ENCODE results near the gene CDH4. TPM values are rescaled to one million over a fixed set of nuclear protein-coding genes. Genes with fewer than 3 reads are reported as not detected.

CDH4 gene
- total and polyA plus RNA-seq, 9 of the 15 experiments (the other 6 are each of a cell fraction or from before 2014, with no cell fraction given) = 0.04 TPM; not detected in 8

GRCh38 chr20:61832181-61832580 lies 580.1 kb downstream of the CDH4 start:
- no peak overlapping the region for H2AFZ ChIP-seq (ENCODE audit: low read depth, low read length)
- peaks cover 8 to 69% of the 10 kb centered on the region in 2 experiments; a peak in 4 of 5 replicates for H3K27me3 ChIP-seq (ENCODE audit: control insufficient read depth in 2 of 2, insufficient read depth in 2 of 2, low read length in 2 of 2)
- CTCF ChIA-PET (ENCODE audit: low intra/inter-chr PET ratio) = no interaction called here
- no peaks in the 10 kb centered on the region for H3K9me3 ChIP-seq (replicated peaks; ENCODE audit: control insufficient read depth, insufficient read depth, low read depth, low read length)
- FAIRE-seq = no peak
- TF ChIP-seq VEZF1 (CRISPR knock-in tag; IDR thresholded peaks at IDR 0.05) (no peak), ETV1 (tag; conservative IDR thresholded peaks at IDR 0.05; ENCODE audit: low read depth) (no peak), U2AF1 (optimal IDR thresholded peaks at IDR 0.05; ENCODE audit: low read depth, low read length) (no peak), DLX4 (CRISPR knock-in tag; IDR thresholded peaks at IDR 0.05) (no peak), COPS2 (conservative IDR thresholded peaks at IDR 0.05) (no peak), NCOR1 (IDR thresholded peaks at IDR 0.05) (no peak), ZNF766 (CRISPR knock-in tag; conservative IDR thresholded peaks at IDR 0.05) (no peak), ZBTB49 (CRISPR knock-in tag; IDR thresholded peaks at IDR 0.05; ENCODE audit: borderline replicate concordance) (no peak), FOXK1 (CRISPR knock-in tag; IDR thresholded peaks at IDR 0.05; ENCODE audit: borderline replicate concordance) (no peak), ZFP36 (IDR thresholded peaks at IDR 0.05; ENCODE audit: low read depth, low read length, partially characterized antibody) (no peak), SP1 (CRISPR knock-in tag; IDR thresholded peaks at IDR 0.05) (no peak), ZFP30 (CRISPR knock-in tag; IDR thresholded peaks at IDR 0.05; ENCODE audit: borderline replicate concordance) (no peak), KAT2B (IDR thresholded peaks at IDR 0.05; ENCODE audit: low read depth, low read length) (no peak), ZNF274 (IDR thresholded peaks at IDR 0.05; ENCODE audit: borderline replicate concordance, low read depth, low read length) (no peak), CAMTA2 (CRISPR knock-in tag; conservative IDR thresholded peaks at IDR 0.05) (no peak), ZNF511 (CRISPR knock-in tag; IDR thresholded peaks at IDR 0.05) (no peak), ZNF431 (CRISPR knock-in tag; IDR thresholded peaks at IDR 0.05) (no peak), SP2 (IDR thresholded peaks at IDR 0.05; ENCODE audit: extremely low read depth, low read depth, low read length, poor library complexity, severe bottlenecking) (no peak)
- no peak overlapping the region for H3K9ac ChIP-seq (ENCODE audit: insufficient read depth in 1 of 2, low read depth in 2 of 2, low read length in 2 of 2)
- POLR2A ChIA-PET = no interaction called here
- H3K27ac ChIP-seq (ENCODE audit: extremely low read depth, low read depth, low read length) = no peak overlapping the region
- H3K4me3 ChIP-seq = no peak overlapping the region
- no peak overlapping the region for H3K4me2 ChIP-seq (ENCODE audit: insufficient read depth, low read length)
- peaks cover 2% of the 10 kb centered on the region for H3K9me1 ChIP-seq (ENCODE audit: control insufficient read depth, insufficient read depth, low read length)
- H3K4me1 ChIP-seq (replicated peaks in 1 of 2; ENCODE audit: control insufficient read depth in 2 of 2, insufficient read depth in 2 of 2, low read length in 2 of 2) = peaks cover 0 to 5% of the 10 kb centered on the region in 2 experiments; a peak in 1 of 5 replicates
- no TSS peak for BruUV-seq (replicated peaks)
- no peak for DNase-seq (ENCODE audit: extremely low read depth in 1 of 4, low spot score in 3 of 4)
- intact Hi-C loops (cut with micrococcal nuclease) (no loop called here), in situ Hi-C loops (cut with MboI) (no loop called here)
- no peaks in the 10 kb centered on the region for H3K79me2 ChIP-seq (ENCODE audit: control insufficient read depth, insufficient read depth, low read length)
- no peak for ATAC-seq
- H4K20me1 ChIP-seq (replicated peaks; ENCODE audit: control insufficient read depth, insufficient read depth, low read length) = no peaks in the 10 kb centered on the region
- 0% methylated on average over 2 of the region's 2 CpGs for WGBS (ENCODE audit: insufficient coverage, low coverage, missing lambda C conversion rate)
- no peaks in the 10 kb centered on the region for H3K36me3 ChIP-seq (ENCODE audit: control insufficient read depth, insufficient read depth, low read length)
